GM21737 (cell line): ENCODE measurements around the gene ATXN7.

Experiments used
- ATAC-seq: cut with Tn5 transposase; IDR thresholded peaks from one replicate; pipeline ENCODE4 v1.9.1; 2021; ENCODE audit warnings: mild to moderate bottlenecking, moderate library complexity; ENCODE audit not compliant: unreplicated experiment

The ATXN7 gene

GRCh38 chr3:63932509-63933212, 69.0 kb downstream of the ATXN7 start:
- ATAC-seq: no peak

- ATAC-seq: peak; percentile 62
Observed at GRCh38 chr3:63933459-63933858, 69.8 kb downstream of the ATXN7 start.

- no peak for ATAC-seq
Observed at GRCh38 chr3:63934041-63934866, 70.6 kb downstream of the ATXN7 start.

GRCh38 chr3:63936925-63937324, 73.3 kb downstream of the ATXN7 start:
- ATAC-seq: no peak

GRCh38 chr3:63937661-63938651, 74.3 kb downstream of the ATXN7 start:
- peak; percentile 41 for ATAC-seq

GRCh38 chr3:63940389-63940757, 76.7 kb downstream of the ATXN7 start:
- no peak for ATAC-seq

GRCh38 chr3:63942528-63942927, 78.9 kb downstream of the ATXN7 start:
- ATAC-seq: no peak

GRCh38 chr3:63943678-63944077, 80.0 kb downstream of the ATXN7 start:
- ATAC-seq: no peak

- ATAC-seq: no peak
Observed at GRCh38 chr3:63945558-63946096, 82.0 kb downstream of the ATXN7 start.

- ATAC-seq: no peak
Observed at GRCh38 chr3:63946753-63947152, 83.1 kb downstream of the ATXN7 start.

GRCh38 chr3:63947594-63947993, 83.9 kb downstream of the ATXN7 start:
- ATAC-seq: no peak

- no peak for ATAC-seq
Observed at GRCh38 chr3:63949005-63949404, 85.3 kb downstream of the ATXN7 start.

GRCh38 chr3:63950698-63951097, 87.0 kb downstream of the ATXN7 start:
- ATAC-seq: no peak

- ATAC-seq: no peak
Observed at GRCh38 chr3:63951492-63952247, 88.0 kb downstream of the ATXN7 start.

- ATAC-seq: no peak
Observed at GRCh38 chr3:63952248-63952594, 88.6 kb downstream of the ATXN7 start.

GRCh38 chr3:63954182-63954581, 90.5 kb downstream of the ATXN7 start:
- no peak for ATAC-seq

GRCh38 chr3:63955036-63955650, 91.5 kb downstream of the ATXN7 start:
- ATAC-seq: no peak

GRCh38 chr3:63955830-63956545, 92.3 kb downstream of the ATXN7 start:
- ATAC-seq: no peak

GRCh38 chr3:63959146-63959545, 95.5 kb downstream of the ATXN7 start:
- no peak for ATAC-seq
